K562 (cell line): ENCODE results near the gene HBG1. TPM values are rescaled to one million over a fixed set of nuclear protein-coding genes. Genes with fewer than 3 reads are reported as not detected.
A peak's percentile ranks its signal among the peaks of the same experiment; 100 is the strongest.

Experiments used
- HDAC1 ChIP-seq, 2 experiments: fragments of 450-650 bp; IDR thresholded peaks; 2 replicates each; pipeline ENCODE4 v1.6.1; 2016 to 2017; ENCODE audit warnings: inconsistent platforms in 1 of 2, mild to moderate bottlenecking in 1 of 2, moderate library complexity in 1 of 2
- JUND ChIP-seq, 2 experiments: IDR thresholded peaks; 2 replicates in 1 of 2; 3 replicates in 1 of 2; pipeline ENCODE4 v1.6.1; 2011; ENCODE audit warnings: borderline replicate concordance in 2 of 2, low read depth in 2 of 2, low read length in 2 of 2, improper control_type of control experiment in 1 of 2, missing biosample characterization in 1 of 2, missing genetic modification characterization in 1 of 2, missing genetic modification reagents in 1 of 2
- KLF16 ChIP-seq: IDR thresholded peaks from 2 replicates; pipeline ENCODE4 v1.6.1; 2016; ENCODE audit warnings: antibody characterized with exemption
- MYNN ChIP-seq, 2 experiments: sonication (generic); formaldehyde crosslinking in 1 of 2; IDR thresholded peaks; 2 replicates each; pipeline versions ENCODE4 v1.5.0 to v1.6.1; 2016 to 2020; ENCODE audit warnings: antibody characterized with exemption in 1 of 2, missing genetic modification reagents in 1 of 2
- RAD51 ChIP-seq: fragments of 450-650 bp; IDR thresholded peaks from 2 replicates; pipeline ENCODE4 v1.7.1; 2016; ENCODE audit warnings: low read depth, mild to moderate bottlenecking, borderline replicate concordance
- RBM25 ChIP-seq: fragments of 200-400 bp; formaldehyde crosslinking; IDR thresholded peaks from 2 replicates; pipeline ENCODE4 v1.6.1; 2018; ENCODE audit warnings: low read length, low read depth, moderate library complexity; ENCODE audit not compliant: severe bottlenecking
- SOX6 ChIP-seq: fragments of 450-650 bp; IDR thresholded peaks from 2 replicates; pipeline ENCODE4 v1.6.1; 2014; ENCODE audit warnings: mild to moderate bottlenecking
- TAF7 ChIP-seq: fragments of 450-650 bp; IDR thresholded peaks from 2 replicates; pipeline ENCODE4 v1.6.1; 2016; ENCODE audit warnings: missing genetic modification characterization, missing compliant biosample characterization
- TCF15 ChIP-seq: fragments of 250-450 bp; sonication (Bioruptor Pico); IDR thresholded peaks from 2 replicates; pipeline ENCODE4 v1.8.0; 2022; ENCODE audit warnings: moderate library complexity, mild to moderate bottlenecking, inconsistent platforms
- ZNF146 ChIP-seq: IDR thresholded peaks from one replicate; pipeline ENCODE4 v1.6.1; 2018; ENCODE audit warnings: missing compliant biosample characterization; ENCODE audit not compliant: unreplicated experiment
- ZNF224 ChIP-seq: sonication (generic); formaldehyde crosslinking; IDR thresholded peaks from 2 replicates; pipeline ENCODE4 v1.8.0; 2022; ENCODE audit warnings: mild to moderate bottlenecking, missing genetic modification reagents
- polyA plus RNA-seq, 8 experiments: library from polyadenylated mRNA; depleted of rRNA in 4 of 8; stranded (reverse) in 5 of 8; unstranded in 3 of 8; fragments of >200 nt; fragmentation: Nextera tagmentation in 2 of 8; fragmentation: Illumina TruSeq in 1 of 8; extraction: Ambion mirVana in 2 of 8; extraction: Trizol in 1 of 8; gene quantifications; 2 replicates each; pipeline versions ENCODE4 v1.2.1 to v1.2.3, GENCODE V29; 2011 to 2014; ENCODE audit warnings: inconsistent platforms in 1 of 8, missing spikeins in 1 of 8
- total RNA-seq, 7 experiments: library from RNA; depleted of rRNA in 6 of 7; stranded (reverse); fragments of >200 nt in 6 of 7; fragmentation: Illumina TruSeq in 2 of 7; extraction: Trizol in 2 of 7; gene quantifications; 2 replicates each; pipeline versions ENCODE4 v1.2.1 to v1.2.3, GENCODE V29; 2011 to 2021; ENCODE audit warnings: low replicate concordance in 1 of 7
- TF ChIP-seq, protein P1 (sequence below), 2 experiments: fragments of 450-650 bp; formaldehyde crosslinking in 1 of 2; IDR thresholded peaks; 2 replicates each; pipeline versions ENCODE4 v1.4.0 to v1.6.1; 2014 to 2020; ENCODE audit warnings: mild to moderate bottlenecking in 2 of 2, borderline replicate concordance in 1 of 2, low read depth in 1 of 2

The HBG1 gene
- total and polyA plus RNA-seq, 9 of the 15 experiments (the other 6 are each of a cell fraction or from before 2014, with no cell fraction given): 1,066 to 16,338 (median 4,898) TPM

- no peak for TF ChIP-seq TCF15
- TF ChIP-seq RBM25: no peak
- TF ChIP-seq HDAC1 (IDR thresholded peaks at IDR 0.05): 0 out of 4 replicates have a peak, but pooled peaks of 1 of the 2 experiments have one; percentile 7
- TF ChIP-seq, protein P1, sequence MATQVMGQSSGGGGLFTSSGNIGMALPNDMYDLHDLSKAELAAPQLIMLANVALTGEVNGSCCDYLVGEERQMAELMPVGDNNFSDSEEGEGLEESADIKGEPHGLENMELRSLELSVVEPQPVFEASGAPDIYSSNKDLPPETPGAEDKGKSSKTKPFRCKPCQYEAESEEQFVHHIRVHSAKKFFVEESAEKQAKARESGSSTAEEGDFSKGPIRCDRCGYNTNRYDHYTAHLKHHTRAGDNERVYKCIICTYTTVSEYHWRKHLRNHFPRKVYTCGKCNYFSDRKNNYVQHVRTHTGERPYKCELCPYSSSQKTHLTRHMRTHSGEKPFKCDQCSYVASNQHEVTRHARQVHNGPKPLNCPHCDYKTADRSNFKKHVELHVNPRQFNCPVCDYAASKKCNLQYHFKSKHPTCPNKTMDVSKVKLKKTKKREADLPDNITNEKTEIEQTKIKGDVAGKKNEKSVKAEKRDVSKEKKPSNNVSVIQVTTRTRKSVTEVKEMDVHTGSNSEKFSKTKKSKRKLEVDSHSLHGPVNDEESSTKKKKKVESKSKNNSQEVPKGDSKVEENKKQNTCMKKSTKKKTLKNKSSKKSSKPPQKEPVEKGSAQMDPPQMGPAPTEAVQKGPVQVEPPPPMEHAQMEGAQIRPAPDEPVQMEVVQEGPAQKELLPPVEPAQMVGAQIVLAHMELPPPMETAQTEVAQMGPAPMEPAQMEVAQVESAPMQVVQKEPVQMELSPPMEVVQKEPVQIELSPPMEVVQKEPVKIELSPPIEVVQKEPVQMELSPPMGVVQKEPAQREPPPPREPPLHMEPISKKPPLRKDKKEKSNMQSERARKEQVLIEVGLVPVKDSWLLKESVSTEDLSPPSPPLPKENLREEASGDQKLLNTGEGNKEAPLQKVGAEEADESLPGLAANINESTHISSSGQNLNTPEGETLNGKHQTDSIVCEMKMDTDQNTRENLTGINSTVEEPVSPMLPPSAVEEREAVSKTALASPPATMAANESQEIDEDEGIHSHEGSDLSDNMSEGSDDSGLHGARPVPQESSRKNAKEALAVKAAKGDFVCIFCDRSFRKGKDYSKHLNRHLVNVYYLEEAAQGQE (IDR thresholded peaks at IDR 0.05; ENCODE audit: borderline replicate concordance): no peak
- TF ChIP-seq, protein P1 (CRISPR knock-in tag; IDR thresholded peaks at IDR 0.05; ENCODE audit: low read depth): no peak
- TF ChIP-seq ZNF224 (CRISPR knock-in tag): no peak
- TF ChIP-seq TAF7 (tag): no peak
- TF ChIP-seq MYNN (IDR thresholded peaks at IDR 0.05): peak; percentile 90; the same call in 1 of the 2 replicates
- TF ChIP-seq MYNN (CRISPR knock-in tag; IDR thresholded peaks at IDR 0.05): no peak
- TF ChIP-seq JUND (IDR thresholded peaks at IDR 0.05; ENCODE audit: borderline replicate concordance, low read depth, low read length): 0 out of 2 replicates have a peak, but pooled peaks have one; percentile 38
- no peak; the same call in 2 of the 3 replicates for TF ChIP-seq JUND (tag; IDR thresholded peaks at IDR 0.05; ENCODE audit: borderline replicate concordance, low read depth, low read length)
- TF ChIP-seq RAD51: no peak
- peak; percentile 87; the same call in 1 of the 2 replicates for TF ChIP-seq KLF16
- TF ChIP-seq SOX6: no peak; the same call in 1 of the 2 replicates
- no peak for TF ChIP-seq ZNF146 (CRISPR knock-in tag)
Observed at GRCh38 chr11:5284637-5285036, 35.0 kb upstream of the HBG1 start (continued).
